GM12801 (cell line): Measurements from ENCODE around the gene DNASE1L2.

Experiments used
- TF ChIP-seq, protein P1 (sequence below): IDR thresholded peaks from one replicate; pipeline ENCODE4 v1.5.1; 2011; ENCODE audit warnings: control low read depth; ENCODE audit not compliant: insufficient read length; ENCODE audit errors: extremely low read depth

DNASE1L2 gene

DNA sequence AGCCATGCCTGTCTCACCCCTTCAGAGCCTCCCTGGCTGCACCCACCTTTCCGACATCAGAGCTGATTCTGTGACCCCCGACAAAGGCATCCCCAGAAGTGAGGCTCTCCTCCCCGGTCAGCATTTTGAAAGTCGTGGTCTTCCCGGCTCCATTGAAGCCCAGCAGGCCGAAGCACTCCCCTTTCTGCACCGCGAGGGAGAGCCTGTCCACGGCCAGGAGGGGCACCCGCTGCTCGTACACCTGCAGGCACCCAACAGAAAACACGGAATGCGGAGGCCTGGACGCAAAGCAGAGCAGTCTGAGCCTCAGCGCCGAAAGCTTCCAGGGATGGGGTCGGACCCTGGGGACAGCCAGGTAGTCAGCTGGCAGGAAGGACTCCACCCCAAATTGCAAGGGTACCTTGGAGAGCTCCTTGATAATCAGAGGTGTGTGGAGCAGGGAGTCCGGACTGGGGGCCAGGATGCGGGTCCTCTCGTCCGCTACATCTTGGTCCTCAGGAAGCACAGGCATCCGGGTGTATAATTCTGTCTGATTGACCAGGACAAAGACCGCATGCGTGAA is 44.8 kb downstream of the DNASE1L2 start:
- TF ChIP-seq, protein P1, sequence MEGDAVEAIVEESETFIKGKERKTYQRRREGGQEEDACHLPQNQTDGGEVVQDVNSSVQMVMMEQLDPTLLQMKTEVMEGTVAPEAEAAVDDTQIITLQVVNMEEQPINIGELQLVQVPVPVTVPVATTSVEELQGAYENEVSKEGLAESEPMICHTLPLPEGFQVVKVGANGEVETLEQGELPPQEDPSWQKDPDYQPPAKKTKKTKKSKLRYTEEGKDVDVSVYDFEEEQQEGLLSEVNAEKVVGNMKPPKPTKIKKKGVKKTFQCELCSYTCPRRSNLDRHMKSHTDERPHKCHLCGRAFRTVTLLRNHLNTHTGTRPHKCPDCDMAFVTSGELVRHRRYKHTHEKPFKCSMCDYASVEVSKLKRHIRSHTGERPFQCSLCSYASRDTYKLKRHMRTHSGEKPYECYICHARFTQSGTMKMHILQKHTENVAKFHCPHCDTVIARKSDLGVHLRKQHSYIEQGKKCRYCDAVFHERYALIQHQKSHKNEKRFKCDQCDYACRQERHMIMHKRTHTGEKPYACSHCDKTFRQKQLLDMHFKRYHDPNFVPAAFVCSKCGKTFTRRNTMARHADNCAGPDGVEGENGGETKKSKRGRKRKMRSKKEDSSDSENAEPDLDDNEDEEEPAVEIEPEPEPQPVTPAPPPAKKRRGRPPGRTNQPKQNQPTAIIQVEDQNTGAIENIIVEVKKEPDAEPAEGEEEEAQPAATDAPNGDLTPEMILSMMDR = no peak

DNA sequence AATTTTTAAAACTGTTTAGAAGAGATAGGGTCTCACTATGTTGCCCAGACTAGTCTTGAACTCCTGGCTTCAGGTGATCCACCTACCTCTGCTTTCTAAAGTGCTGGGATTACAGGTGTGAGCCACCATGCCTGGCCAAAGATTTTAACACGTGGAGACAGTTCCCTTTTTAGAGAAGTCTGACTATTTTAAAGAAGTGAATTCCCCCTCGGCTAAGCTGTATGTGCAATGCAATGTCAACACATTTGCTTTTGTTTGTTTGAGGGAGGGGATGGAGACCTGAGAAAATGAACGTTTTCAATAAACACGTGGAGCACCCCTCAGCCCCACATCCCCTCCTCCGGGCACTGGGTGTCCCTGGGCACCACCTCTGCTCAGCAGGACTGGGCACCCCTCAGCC is 46.0 kb downstream of the DNASE1L2 start:
- TF ChIP-seq, protein P1 = no peak

GRCh38 chr16:2282866-2283555 is 46.8 kb downstream of the DNASE1L2 start:
- TF ChIP-seq, protein P1 = no peak

DNA sequence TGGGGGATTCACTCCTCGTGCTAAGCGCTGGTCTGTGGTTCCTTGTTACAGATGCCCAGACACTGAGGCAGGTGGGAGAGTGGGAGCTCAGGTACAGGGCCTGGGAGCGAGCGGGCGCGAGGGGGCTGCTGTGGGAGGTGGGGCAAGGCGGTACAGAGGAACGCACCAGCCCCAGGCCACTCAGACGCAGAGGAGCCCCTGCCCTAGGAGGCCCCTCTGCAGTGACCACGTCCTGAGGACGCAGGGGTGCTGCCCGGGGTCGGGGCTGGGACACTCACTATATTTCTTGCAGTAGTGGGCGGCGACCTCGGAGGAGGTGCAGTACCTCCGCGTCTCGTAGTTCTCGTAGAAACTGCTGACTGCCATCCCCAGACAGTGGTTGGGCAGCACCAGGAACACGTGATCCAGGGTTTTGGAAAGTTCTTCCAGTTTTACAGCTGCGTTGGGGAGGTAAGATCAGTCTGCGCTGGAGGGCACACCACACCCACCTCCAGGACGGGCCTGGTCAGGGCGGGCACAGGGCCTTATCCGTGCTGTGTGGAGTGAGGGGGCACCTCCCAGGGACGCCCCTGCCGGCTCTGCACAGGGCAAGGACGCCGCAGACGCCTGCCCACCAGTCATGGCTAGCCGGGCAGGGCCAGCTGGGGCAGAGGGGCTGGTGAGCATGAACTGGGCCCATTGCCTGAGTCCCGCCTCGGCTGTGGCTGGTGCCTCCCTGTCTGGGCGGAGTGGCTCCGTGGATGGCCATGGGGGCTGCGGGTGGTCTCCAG is 47.9 kb downstream of the DNASE1L2 start:
- TF ChIP-seq, protein P1 = no peak

DNA sequence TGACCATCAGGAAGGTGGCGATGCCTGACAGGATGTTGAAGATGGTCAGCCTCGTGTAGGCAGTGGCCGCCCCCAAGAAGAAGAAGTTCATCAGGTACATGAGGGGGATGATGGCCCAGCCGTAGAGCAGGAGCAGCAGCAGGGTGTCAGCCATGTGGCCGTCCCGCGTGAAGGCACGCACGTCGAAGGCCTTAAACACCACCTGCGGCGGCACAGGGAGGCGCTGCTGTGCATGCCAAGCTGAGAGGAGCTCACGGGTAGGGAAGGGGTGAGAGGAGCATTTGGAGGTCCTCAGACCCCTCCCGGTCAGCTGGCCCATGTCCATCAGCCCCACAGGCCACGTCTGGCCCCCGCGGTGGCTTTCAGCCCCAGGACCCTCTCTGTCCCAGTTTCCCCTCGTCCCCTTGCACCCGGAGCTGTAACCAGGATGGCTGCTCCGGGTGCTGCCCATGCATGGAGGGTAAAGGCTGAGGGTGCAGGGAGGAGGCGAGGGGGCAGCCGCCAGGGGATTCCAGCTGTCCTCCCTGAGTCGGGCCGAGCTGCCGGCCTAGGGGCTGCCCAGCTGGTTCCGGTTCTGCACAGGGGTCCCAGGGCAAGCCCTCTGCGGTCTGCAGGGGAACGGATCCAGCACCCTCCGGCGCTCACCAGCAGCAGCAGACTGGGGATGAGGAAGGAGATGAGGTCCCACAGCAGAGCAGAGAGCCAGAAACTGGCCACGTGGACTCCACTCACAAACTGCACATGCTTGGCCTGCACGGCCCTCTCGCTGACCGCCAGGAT is 48.7 kb downstream of the DNASE1L2 start:
- TF ChIP-seq, protein P1 = no peak

GRCh38 chr16:2285731-2286191 is 49.5 kb downstream of the DNASE1L2 start:
- TF ChIP-seq, protein P1 = no peak

GRCh38 chr16:2286550-2286949 is 50.3 kb downstream of the DNASE1L2 start:
- TF ChIP-seq, protein P1 = no peak
